Caco-2 (cell line): Measurements from ENCODE around the gene PADI3. TPM values are rescaled to one million over a fixed set of nuclear protein-coding genes. Genes with fewer than 3 reads are reported as not detected.
"Not testable (repeated sequence)": the region's sequence is repeated elsewhere in the genome, so short reads cannot be mapped to it uniquely, and the experiment has no call there.

Experiments used
- BruUV-seq: library from RNA; stranded (reverse); fragments of 400-500 nt; replicated peaks from 2 replicates; lab custom pipeline; 2021; lab: Mats Ljungman, UMichigan
- CTCF ChIA-PET: fragments of 300-600 bp; sonication (Branson Sonifier 250); formaldehyde crosslinking; loops from one replicate; lab custom pipeline; 2022; ENCODE audit warnings: antibody characterized with exemption; lab: Charles Lee
- POLR2A ChIA-PET: fragments of 300-600 bp; sonication (Branson Sonifier 250); formaldehyde crosslinking; loops from one replicate; lab custom pipeline; 2022; ENCODE audit warnings: antibody characterized with exemption; lab: Charles Lee
- DNase-seq, 2 experiments: peaks; one replicate each; pipeline versions ENCODE4 v3.0.0 to v3.0.0-alpha.2; 2020 to 2022
- H3K27me3 ChIP-seq: replicated peaks from 2 replicates; pipeline ENCODE4 v1.6.0; 2011; ENCODE audit warnings: low read length; ENCODE audit not compliant: control insufficient read depth, insufficient read depth
- H3K36me3 ChIP-seq: 2 replicates; pipeline ENCODE4 v1.5.1; 2011; ENCODE audit warnings: low read length; ENCODE audit not compliant: control insufficient read depth, insufficient read depth
- H3K4me1 ChIP-seq: fragments of 250-450 bp; sonication (Bioruptor Pico); 2 replicates; pipeline ENCODE4 v1.5.1; 2020; ENCODE audit warnings: mild to moderate bottlenecking
- H3K4me3 ChIP-seq: 2 replicates; pipeline ENCODE4 v1.5.1; 2011; ENCODE audit warnings: low read depth, mild to moderate bottlenecking, control low read depth, low read length
- H3K9me3 ChIP-seq: fragments of 250-450 bp; sonication (Bioruptor Pico); 2 replicates; pipeline ENCODE4 v1.5.1; 2020; ENCODE audit warnings: mild to moderate bottlenecking, moderate library complexity
- H3K27ac Mint-ChIP-seq: one replicate; pipeline ENCODE4 v1.8.0; 2022; ENCODE audit warnings: mixed read lengths; ENCODE audit not compliant: unreplicated experiment
- H3K27me3 Mint-ChIP-seq: one replicate; pipeline ENCODE4 v1.8.0; 2022; ENCODE audit warnings: mixed read lengths; ENCODE audit not compliant: insufficient read depth, unreplicated experiment
- H3K36me3 Mint-ChIP-seq: one replicate; pipeline ENCODE4 v1.8.0; 2022; ENCODE audit warnings: mild to moderate bottlenecking, mixed read lengths; ENCODE audit not compliant: insufficient read depth, unreplicated experiment
- H3K4me1 Mint-ChIP-seq: one replicate; pipeline ENCODE4 v1.8.0; 2022; ENCODE audit warnings: low read depth, mixed read lengths; ENCODE audit not compliant: unreplicated experiment
- H3K4me3 Mint-ChIP-seq: one replicate; pipeline ENCODE4 v1.8.0; 2022; ENCODE audit warnings: mild to moderate bottlenecking, moderate library complexity, mixed read lengths; ENCODE audit not compliant: unreplicated experiment
- H3K9me3 Mint-ChIP-seq: one replicate; pipeline ENCODE4 v1.8.0; 2022; ENCODE audit warnings: mixed read lengths; ENCODE audit not compliant: unreplicated experiment
- CTCF ChIP-seq, 2 experiments: fragments of 200-600 bp in 1 of 2; IDR thresholded peaks; 1 replicate in 1 of 2; 2 replicates in 1 of 2; pipeline versions ENCODE4 v1.5.1 to v1.8.0; 2011 to 2022; ENCODE audit warnings: antibody characterized with exemption in 1 of 2, control low read depth in 1 of 2, inconsistent platforms in 1 of 2, low read depth in 1 of 2, low read length in 1 of 2, mild to moderate bottlenecking in 1 of 2, moderate library complexity in 1 of 2; ENCODE audit not compliant: insufficient read depth in 1 of 2, severe bottlenecking in 1 of 2, unreplicated experiment in 1 of 2
- intact Hi-C: fragments of 100-400 bp; cut with micrococcal nuclease; formaldehyde crosslinking; loops from one replicate; pipeline ENCODE4 v1.10.0; 2022; ENCODE audit not compliant: unreplicated experiment
- total RNA-seq: library from RNA; stranded (reverse); gene quantifications from 2 replicates; pipeline ENCODE4 v1.2.3, GENCODE V29; 2022

Gene PADI3
- total RNA-seq, 1 experiment from 2014 or later: not detected

- Mint-ChIP-seq H3K36me3 (no peaks in the 10 kb centered on the region), H3K4me1 (no peaks in the 10 kb centered on the region), H3K27me3 (no peaks in the 10 kb centered on the region), H3K27ac (no peak overlapping the region), H3K9me3 (no peaks in the 10 kb centered on the region), H3K4me3 (no peak overlapping the region)
- CTCF ChIA-PET: interaction anchor here (1.7 kb wide), 1 partner anchor 113 kb away, joined by 6 read pairs; no protein-coding TSS in a partner anchor
- POLR2A ChIA-PET: interaction anchor here (0.6 kb wide), 1 partner anchor 74 kb away, joined by 8 read pairs; no protein-coding TSS in a partner anchor
- intact Hi-C loops: loop anchor here (1.0 kb wide), 2 partner anchors 111 to 178 kb away; no protein-coding TSS in a partner anchor
- H3K4me3 ChIP-seq: no peak overlapping the region
- no peaks in the 10 kb centered on the region for H3K36me3 ChIP-seq
- BruUV-seq: no TSS peak
- H3K4me1 ChIP-seq: peaks cover 21% of the 10 kb centered on the region
- TF ChIP-seq CTCF (IDR thresholded peaks at IDR 0.05; ENCODE audit: insufficient read depth in 1 of 2, low read depth in 1 of 2, low read length in 1 of 2, severe bottlenecking in 1 of 2, unreplicated experiment in 1 of 2): no peak
- no peaks in the 10 kb centered on the region for H3K27me3 ChIP-seq
- H3K9me3 ChIP-seq: no peaks in the 10 kb centered on the region
- DNase-seq: no peak
These were observed 11.4 kb upstream of the PADI3 start for GRCh38 chr1:17237561-17237903.

- intact Hi-C loops: no loop called here
- Mint-ChIP-seq H3K27ac (no peak overlapping the region), H3K36me3 (no peaks in the 10 kb centered on the region), H3K4me3 (no peak overlapping the region), H3K9me3 (no peaks in the 10 kb centered on the region), H3K4me1 (no peaks in the 10 kb centered on the region), H3K27me3 (no peaks in the 10 kb centered on the region)
- H3K9me3 ChIP-seq: no peaks in the 10 kb centered on the region
- no peak for TF ChIP-seq CTCF (IDR thresholded peaks at IDR 0.05; ENCODE audit: insufficient read depth in 1 of 2, low read depth in 1 of 2, low read length in 1 of 2, severe bottlenecking in 1 of 2, unreplicated experiment in 1 of 2)
- BruUV-seq: no TSS peak
- no peaks in the 10 kb centered on the region for H3K36me3 ChIP-seq
- no peak overlapping the region for H3K4me3 ChIP-seq
- ChIA-PET POLR2A (no interaction called here), CTCF (interaction anchor here (0.6 kb wide), 1 partner anchor 14 kb away, joined by 5 read pairs; no protein-coding TSS in a partner anchor)
- no peaks in the 10 kb centered on the region for H3K27me3 ChIP-seq
- H3K4me1 ChIP-seq: peaks cover 8% of the 10 kb centered on the region
- DNase-seq: peak; percentile 75 to 76
These were observed 9.5 kb upstream of the PADI3 start for GRCh38 chr1:17239420-17239819.

GRCh38 chr1:17241011-17241779 lies 7.7 kb upstream of the PADI3 start:
- H3K4me3 ChIP-seq, POLR2A ChIA-PET, H3K27me3 Mint-ChIP-seq, BruUV-seq, H3K36me3 Mint-ChIP-seq, H3K27me3 ChIP-seq, H3K4me1 Mint-ChIP-seq, H3K36me3 ChIP-seq, H3K4me3 Mint-ChIP-seq, H3K9me3 Mint-ChIP-seq, H3K4me1 ChIP-seq, DNase-seq, H3K9me3 ChIP-seq, intact Hi-C loops, CTCF ChIA-PET, H3K27ac Mint-ChIP-seq: not testable (repeated sequence)

- H3K27me3 ChIP-seq, H3K27ac Mint-ChIP-seq, H3K4me3 ChIP-seq, DNase-seq, BruUV-seq, H3K4me1 Mint-ChIP-seq, H3K27me3 Mint-ChIP-seq, H3K36me3 ChIP-seq, H3K4me1 ChIP-seq, H3K36me3 Mint-ChIP-seq, H3K9me3 ChIP-seq, H3K9me3 Mint-ChIP-seq, H3K4me3 Mint-ChIP-seq, intact Hi-C loops, POLR2A ChIA-PET: not testable (repeated sequence)
- CTCF ChIA-PET: interaction anchor here (0.7 kb wide), 1 partner anchor 12 kb away, joined by 3 read pairs; no protein-coding TSS in a partner anchor
These were observed 7.2 kb upstream of the PADI3 start for GRCh38 chr1:17241780-17242074.
